NB4 (cell line): ENCODE results near the gene SYTL2.

ENCODE experiments used
- MYC ChIP-seq: IDR thresholded peaks from 2 replicates; pipeline ENCODE4 v1.6.1; 2011; ENCODE audit warnings: low read depth, low read length
- POLR2A ChIP-seq: IDR thresholded peaks from 2 replicates; pipeline ENCODE4 v1.6.1; 2011; ENCODE audit warnings: mild to moderate bottlenecking; ENCODE audit not compliant: insufficient read length; ENCODE audit errors: extremely low read depth
- TF ChIP-seq, protein P1 (sequence below): IDR thresholded peaks from one replicate; pipeline ENCODE4 v1.5.1; 2012; ENCODE audit warnings: low read depth, low read length
- TF ChIP-seq, protein P2 (sequence below): IDR thresholded peaks from 2 replicates; pipeline ENCODE4 v1.6.1; 2011; ENCODE audit warnings: low read depth, low read length

DNA sequence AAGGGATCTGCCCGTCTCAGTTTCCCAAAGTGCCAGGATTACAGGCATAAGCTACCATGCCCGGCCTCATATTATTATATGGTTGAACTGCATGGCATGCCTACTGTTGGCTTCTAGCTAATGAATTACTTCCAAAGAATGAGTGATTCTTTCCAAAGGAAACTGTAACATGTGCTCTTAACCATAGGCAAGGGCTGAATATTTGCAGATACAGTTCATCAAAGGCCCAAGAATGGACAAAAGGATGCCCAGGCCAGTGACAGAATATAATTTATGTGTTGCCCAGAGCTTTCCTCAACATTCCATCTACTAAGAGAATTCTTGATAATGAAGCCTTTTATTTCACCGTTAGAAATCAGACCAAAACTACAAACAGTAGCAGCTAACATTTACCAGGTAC is 98.0 kb downstream of the SYTL2 start:
- no peak for TF ChIP-seq MYC
- TF ChIP-seq, protein P1, sequence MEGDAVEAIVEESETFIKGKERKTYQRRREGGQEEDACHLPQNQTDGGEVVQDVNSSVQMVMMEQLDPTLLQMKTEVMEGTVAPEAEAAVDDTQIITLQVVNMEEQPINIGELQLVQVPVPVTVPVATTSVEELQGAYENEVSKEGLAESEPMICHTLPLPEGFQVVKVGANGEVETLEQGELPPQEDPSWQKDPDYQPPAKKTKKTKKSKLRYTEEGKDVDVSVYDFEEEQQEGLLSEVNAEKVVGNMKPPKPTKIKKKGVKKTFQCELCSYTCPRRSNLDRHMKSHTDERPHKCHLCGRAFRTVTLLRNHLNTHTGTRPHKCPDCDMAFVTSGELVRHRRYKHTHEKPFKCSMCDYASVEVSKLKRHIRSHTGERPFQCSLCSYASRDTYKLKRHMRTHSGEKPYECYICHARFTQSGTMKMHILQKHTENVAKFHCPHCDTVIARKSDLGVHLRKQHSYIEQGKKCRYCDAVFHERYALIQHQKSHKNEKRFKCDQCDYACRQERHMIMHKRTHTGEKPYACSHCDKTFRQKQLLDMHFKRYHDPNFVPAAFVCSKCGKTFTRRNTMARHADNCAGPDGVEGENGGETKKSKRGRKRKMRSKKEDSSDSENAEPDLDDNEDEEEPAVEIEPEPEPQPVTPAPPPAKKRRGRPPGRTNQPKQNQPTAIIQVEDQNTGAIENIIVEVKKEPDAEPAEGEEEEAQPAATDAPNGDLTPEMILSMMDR = no peak
- TF ChIP-seq, protein P2, sequence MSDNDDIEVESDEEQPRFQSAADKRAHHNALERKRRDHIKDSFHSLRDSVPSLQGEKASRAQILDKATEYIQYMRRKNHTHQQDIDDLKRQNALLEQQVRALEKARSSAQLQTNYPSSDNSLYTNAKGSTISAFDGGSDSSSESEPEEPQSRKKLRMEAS = no peak
- no peak for TF ChIP-seq POLR2A
